ENCODE measurements around the gene DNAH7.

- TF ChIP-seq CTCF (IDR thresholded peaks at IDR 0.05 in 8 of 11, conservative IDR thresholded peaks at IDR 0.05 in 3 of 11) (no peak), POLR2AphosphoS5 (IDR thresholded peaks at IDR 0.05) (no peak), POLR2A (IDR thresholded peaks at IDR 0.05) (no peak)
Measured at GRCh38 chr2:195984923-195985726, 83.5 kb downstream of the DNAH7 start.

All from spleen (tissue), 7 donors.